Posterior vena cava (tissue), 2 donors: ENCODE data around the gene SIMC1. TPM values are rescaled to one million over a fixed set of nuclear protein-coding genes. Genes with fewer than 3 reads are reported as not detected.
A peak's percentile ranks its signal among the peaks of the same experiment; 100 is the strongest.

Experiments used
- DNase-seq: peaks from one replicate; pipeline ENCODE4 v3.0.0-alpha.2; 2020; ENCODE audit warnings: low spot score
- intact Hi-C, 2 donors: fragments of 100-400 bp; cut with DNase I; formaldehyde crosslinking; loops; one replicate each; pipeline versions ENCODE4 v1.14.1 to v1.14.2; 2022 to 2023
- total RNA-seq, 2 donors: library from RNA; stranded (reverse); fragmentation: NEBNext Ultra II Directional; extraction: Animal tissue kit (Norgen Biotek cat#: 25700); gene quantifications; one replicate each; pipeline ENCODE4 v1.2.1, GENCODE V29; 2021
- donor health status: DM: yes; HTN: yes; CAD: no.
- donor health status: DM: yes; HTN: yes; CAD: no.

Gene SIMC1
- total RNA-seq, 2 donors from 2014 or later = 8.3 to 10.9 TPM

DNA sequence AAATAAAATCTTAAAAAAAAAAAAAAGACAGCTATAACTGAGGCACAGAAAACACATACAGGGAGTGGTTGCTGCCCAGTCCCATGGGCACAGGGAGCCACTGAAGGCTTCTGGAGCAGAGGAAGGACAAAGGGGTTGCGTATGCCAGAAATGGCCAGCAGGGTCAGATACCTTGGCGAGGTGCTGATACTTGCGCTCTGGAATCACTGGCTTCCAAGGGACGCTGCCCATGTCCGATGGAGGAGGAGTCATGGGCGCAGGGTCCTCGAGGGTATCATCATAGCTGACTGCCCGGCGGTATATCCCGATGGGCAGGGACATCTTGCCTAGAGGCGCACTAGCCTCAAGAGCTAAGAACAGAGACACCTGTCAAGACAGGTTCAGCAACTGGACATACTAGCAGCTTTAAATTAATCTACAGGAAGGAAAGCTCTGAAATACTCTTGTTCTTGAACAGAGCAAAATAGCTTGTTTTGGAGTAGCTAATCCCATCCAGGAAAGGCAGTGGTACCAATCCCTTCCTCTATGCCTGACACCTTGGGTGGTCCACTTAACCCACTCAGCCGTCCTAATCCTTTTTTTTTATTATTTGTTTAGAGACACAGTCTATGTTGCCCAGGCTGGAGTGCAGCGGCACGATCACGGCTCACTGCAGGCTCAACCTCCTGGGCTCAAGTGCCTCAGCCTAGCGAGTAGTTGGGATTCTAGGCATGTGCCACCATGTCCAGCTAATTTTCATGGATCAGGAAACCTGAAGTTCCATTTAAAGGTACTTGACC, 117.4 kb downstream of the SIMC1 start:
- intact Hi-C loops = no loop called here
- no peak for DNase-seq

DNA sequence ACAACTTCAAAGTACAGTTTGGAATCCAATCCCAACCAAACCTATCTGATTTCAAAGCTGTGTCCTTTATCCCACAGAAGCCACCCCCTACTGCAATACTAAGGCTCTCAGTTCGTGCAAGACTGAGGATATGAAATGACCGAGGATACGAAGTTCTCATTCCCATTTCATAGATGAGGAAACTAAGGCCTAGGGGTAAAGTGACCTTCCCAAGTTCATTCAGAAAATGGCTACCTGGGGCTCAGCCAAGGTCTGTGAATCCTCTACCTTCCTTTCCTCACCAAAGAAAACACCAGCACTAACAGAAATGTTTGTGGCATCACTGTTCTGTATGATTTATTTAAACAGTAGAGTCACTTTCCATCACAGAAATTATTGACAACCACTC, 117.9 kb downstream of the SIMC1 start:
- intact Hi-C loops = no loop called here
- DNase-seq = no peak

DNA sequence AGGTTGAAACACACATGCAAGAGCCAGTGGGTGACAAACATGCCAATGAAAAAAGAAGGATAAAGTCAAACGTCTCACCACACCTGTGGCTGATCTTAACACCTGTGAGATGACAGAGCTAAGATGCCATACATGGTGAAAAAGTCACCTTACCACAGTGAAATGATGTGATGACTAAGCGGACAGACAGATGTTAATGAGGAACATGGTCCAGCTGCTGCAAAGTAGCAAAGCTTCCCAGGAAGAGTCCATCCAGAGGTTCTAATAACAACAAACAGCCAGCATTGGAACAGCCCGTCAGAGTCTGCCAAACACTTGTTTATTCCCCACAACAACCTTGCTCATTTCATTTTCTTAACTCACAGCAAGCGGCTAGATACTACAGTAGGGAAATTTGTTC, 121.4 kb downstream of the SIMC1 start:
- intact Hi-C loops = no loop called here
- DNase-seq = no peak

DNA sequence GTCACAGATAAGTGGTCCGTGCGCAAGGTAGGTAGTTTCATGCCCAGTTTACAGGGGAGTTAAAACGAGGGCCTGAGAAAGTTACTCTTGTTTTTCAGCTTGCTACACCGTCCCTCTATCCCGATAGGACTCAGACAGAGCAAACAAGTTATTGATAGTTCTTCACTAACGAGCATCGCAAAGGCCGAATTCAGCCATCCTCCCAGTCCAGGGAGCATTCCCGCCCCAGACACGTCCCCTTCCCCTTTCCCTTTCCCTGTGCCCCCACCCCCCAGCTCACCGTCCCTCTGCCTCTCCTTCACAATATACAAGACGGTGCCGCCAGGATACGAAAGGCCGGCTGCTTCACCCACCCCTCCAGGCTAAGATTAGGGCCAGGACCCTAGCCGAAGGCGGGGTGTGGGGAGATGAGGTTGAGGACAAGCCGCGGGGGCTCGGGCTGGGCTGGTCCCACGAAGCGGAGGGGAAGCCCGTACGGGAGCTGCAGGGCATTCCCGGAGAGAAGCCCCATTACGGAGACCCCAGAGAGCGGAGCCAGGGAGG, 122.7 kb downstream of the SIMC1 start:
- DNase-seq = no peak
- intact Hi-C loops = no loop called here

DNA sequence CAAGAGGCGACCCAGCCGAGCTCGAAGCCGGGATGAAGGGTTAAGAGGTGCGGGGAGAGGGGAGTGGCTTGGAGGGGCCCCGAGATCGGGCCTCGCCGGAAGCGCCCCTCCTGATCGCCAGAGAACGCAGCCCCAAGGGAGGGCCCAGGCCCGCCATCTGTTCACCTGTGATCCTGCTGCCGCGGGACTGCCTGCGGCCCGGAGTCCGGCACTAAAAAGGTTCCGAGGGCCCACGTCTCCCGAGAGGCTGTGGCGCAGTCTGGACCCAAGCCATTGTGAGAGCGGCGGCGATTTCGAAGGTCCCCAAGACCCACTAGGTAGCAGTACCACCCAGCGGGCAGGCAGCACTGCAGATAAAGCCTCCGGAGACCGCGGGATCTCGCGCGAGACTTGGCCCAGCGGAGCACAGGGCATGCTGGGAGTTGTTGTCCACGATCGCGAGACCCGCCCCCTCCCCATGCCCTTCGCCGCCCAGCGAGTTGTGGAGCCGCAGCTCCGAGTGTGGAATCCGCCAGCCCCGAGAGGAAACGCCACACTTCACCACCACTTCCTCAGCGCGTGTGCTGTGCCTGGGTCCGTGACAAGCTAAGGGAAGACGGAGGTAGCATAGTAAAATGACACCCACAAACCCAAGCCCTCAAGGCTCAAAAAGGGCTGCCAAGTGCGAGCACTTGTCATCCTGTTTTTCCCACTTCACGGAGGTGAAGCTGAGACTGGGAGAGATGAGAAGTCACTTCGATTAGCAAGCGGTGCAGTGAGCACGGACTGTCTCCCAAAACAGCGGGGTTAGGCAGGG, 123.4 kb downstream of the SIMC1 start, which contains the start of gene KIAA1191:
Gene KIAA1191 (minus strand): TSS at position 328 of the 796 bp plus-strand sequence. CDS start 2,256 bp downstream, outside the sequence.
- intact Hi-C loops = no loop called here

DNA sequence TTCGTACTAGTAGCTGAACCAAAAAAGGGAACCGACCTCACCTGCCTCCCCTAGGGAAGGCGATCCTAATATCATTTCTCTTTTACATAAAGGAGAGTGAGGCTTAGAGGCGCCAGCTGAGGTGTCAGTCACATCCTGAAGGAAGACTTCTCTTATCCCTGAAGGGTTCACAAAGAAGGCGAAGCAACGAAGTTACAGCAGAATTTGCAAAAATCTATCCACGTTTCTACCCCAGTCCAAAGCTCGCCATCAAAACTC, 123.9 kb downstream of the SIMC1 start:
- intact Hi-C loops = no loop called here

More for the DNA sequence above, 123.4 kb downstream of the SIMC1 start, which contains the start of gene KIAA1191:
- DNase-seq = peak; percentile 98

DNA sequence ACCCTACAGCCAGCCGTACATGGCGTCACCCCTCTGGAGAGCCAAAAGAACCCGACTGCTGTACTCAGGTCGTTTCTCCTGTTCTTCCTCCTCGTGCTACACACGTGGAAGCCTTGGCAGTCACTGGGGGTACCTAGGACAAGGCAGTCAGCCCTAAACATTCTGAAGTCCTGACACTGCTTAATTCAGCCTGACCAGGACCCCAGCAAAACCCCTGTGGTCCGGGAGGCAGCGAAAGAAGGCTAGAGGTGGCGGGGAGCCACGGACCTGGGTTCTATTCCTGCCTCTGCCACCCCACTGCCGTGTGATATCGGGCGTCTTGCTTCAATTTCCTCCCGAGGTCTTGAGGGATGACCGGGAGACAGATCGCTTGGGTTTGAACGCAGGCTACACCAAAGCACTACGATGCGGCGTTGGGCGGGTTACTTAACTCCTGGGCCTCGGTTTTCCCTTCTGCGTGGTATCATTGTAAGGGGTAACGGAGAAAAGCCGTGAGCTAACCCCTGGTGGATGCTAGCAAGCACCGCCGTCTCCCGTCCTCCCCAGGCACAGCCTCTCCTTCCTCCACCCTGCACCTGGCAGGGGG, 126.6 kb downstream of the SIMC1 start:
- no peak for DNase-seq
- intact Hi-C loops = no loop called here

More for the DNA sequence above, 123.9 kb downstream of the SIMC1 start:
- no peak for DNase-seq

DNA sequence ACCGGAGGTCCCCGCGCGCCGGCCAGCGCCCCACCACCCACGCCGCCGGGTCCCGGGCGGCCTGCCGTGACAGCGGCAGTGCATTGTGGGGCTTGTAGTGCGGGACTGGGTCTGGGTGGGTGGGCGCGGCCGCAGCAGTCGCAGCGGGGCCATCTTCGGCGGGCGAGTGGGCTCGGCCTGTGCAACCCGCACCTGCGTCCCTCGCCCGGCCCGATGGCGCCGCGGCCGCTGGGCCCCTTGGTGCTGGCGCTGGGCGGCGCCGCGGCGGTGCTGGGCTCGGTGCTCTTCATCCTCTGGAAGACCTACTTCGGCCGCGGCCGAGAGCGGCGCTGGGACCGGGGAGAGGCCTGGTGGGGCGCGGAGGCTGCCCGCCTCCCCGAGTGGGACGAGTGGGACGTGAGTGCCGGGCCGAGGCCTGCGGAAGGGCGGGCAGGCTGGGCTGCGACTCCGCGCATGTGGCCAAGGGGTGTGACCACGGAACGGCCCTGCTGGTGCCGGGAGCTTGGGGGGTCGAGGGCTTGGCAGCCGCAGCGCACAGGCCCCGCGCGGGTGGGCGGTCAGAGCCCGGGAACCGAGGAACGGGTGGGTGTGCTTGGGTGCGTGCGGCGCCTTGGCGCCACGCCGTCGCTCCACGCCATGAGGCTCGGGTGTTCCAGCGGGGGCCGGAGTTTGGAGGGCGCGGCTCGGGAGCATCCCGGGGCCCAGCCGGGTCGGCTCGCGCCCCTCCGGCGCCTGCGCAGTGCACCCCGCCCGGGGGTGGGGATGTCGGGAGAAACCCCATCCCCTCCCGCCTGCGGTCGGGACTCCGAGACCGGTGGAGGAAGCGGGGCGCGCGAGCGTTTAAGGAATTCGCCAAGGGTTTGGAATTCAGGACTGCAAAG, 127.4 kb downstream of the SIMC1 start, which contains the start of gene ARL10:
Gene ARL10 (plus strand): TSS at position 137 of the 881 bp plus-strand sequence. CDS start 77 bp downstream, at position 214.
- intact Hi-C loops = no loop called here
- DNase-seq = peak; percentile 87

DNA sequence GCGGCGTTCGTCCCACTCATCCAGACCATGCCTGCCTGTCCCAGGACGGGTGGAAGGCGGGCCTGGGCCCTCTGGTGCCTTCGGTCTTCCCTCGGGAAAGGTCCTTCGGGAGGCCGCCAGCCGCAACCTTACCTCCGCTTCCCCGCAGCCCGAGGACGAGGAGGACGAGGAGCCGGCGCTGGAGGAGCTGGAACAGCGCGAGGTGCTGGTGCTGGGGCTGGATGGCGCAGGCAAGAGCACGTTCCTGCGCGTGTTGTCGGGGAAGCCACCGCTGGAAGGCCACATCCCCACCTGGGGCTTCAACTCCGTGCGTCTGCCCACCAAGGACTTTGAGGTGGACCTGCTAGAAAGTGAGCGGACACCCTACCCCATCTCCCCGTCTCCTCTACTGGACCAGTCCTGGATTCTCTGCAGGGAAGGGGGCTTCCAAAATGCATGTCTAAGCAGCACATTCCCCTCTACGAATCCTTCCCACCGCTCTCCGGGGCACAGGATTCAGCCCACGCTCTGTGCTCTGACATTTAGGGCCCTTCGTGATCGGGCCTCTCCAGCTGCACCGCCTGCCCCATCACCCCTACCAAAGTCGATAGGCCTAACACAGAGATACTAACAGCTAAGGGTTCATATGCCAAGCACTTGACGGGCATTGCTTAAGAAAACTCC, 128.1 kb downstream of the SIMC1 start:
- no peak for DNase-seq
- intact Hi-C loops = no loop called here

DNA sequence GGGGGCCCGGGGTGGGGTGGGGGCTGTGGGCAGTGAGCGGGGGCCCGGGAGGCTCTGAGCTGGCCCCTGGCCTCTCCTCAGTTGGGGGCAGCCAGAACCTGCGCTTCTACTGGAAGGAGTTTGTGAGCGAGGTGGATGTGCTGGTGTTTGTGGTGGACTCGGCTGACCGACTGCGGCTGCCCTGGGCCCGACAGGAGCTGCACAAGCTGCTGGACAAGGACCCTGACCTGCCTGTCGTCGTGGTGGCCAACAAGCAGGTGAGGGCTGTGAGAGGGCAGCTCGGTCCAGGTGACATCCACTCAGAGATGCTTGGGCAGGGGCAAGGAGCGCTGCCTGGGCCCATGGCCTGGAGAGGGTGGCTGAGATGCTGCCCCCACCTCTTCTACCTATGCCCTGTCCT, 130.5 kb downstream of the SIMC1 start:
- DNase-seq = no peak
- intact Hi-C loops = loop anchor here in 1 of 2 donors (1.0 kb wide), 1 partner anchor 39 kb away; no protein-coding TSS in a partner anchor

DNA sequence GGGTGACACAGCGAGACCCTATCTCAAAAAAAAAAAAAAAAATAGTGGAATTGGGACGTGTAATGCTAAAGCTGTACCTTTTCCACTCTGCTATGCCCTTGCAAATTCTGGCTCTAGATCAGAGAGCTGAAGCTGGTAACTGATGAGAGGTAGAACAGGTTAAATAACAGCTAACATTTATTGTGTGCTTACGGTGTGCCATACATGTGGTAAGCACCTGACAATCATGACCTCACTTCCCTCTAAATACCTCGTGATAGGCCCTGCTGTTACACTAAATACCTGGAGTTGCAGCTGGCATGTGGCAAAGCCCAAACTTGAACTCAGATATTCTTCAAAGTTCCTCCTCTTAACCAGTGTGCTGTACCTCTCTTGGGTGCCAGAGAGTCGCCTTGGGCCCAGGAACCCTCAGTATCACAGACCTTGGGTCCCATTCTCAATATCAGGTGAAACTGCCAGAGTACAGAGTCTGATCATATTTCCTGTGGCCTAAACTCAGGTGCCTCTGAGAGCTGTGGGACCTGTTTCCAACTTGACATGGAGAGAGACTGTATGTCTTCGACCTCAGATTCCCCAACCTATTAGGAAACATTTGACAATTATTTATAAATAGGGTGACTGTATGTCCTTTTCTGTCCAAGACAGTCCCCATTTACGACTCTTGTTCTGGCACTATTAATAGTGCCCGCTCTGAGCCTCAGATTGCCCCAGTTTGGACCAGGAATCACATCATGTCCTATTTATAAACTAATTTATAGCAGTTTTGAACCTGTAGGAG, 131.9 kb downstream of the SIMC1 start:
- intact Hi-C loops = no loop called here

DNA sequence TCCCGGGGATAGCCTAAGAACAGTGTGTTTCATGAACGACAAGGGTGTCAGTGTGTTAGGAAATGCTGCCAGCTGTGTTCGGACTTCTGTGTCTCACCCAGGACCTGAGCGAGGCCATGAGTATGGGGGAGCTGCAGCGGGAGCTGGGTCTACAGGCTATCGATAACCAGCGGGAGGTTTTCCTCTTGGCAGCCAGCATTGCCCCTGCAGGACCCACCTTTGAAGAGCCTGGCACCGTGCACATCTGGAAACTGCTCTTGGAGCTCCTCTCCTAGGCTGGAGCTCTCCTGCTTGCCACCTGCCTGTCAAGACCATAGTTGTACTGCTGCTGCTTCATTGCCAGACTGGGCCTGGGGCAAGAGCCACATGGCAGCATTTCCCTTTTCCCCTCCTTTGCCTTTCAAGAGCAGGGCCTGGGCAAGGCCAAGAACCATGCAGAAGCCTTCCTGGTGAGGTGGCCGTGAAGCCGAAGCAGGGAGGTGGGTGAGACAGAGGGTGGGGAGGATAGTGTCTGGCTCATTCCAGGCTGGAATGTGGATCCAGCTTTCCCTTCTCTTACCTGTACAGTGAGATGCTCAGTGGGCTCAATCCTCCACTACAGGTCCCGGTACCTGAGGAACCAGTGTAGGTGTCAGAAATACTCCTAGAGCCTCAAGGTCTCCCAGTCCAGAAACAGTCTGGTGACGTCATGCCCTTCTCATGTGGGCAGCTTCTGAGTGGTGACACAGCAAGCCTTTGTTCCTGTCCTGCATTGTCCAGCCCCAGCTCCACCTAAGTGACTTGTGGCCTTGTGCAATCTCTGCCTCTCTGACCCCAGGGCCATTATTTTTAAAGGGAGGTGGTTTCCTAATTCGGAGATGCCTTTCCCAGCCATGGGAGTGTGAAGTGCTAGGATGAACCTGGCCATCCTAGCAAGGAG, 133.7 kb downstream of the SIMC1 start:
- peak; percentile 60 for DNase-seq
- intact Hi-C loops = no loop called here

More for the DNA sequence above, 131.9 kb downstream of the SIMC1 start:
- DNase-seq = no peak

DNA sequence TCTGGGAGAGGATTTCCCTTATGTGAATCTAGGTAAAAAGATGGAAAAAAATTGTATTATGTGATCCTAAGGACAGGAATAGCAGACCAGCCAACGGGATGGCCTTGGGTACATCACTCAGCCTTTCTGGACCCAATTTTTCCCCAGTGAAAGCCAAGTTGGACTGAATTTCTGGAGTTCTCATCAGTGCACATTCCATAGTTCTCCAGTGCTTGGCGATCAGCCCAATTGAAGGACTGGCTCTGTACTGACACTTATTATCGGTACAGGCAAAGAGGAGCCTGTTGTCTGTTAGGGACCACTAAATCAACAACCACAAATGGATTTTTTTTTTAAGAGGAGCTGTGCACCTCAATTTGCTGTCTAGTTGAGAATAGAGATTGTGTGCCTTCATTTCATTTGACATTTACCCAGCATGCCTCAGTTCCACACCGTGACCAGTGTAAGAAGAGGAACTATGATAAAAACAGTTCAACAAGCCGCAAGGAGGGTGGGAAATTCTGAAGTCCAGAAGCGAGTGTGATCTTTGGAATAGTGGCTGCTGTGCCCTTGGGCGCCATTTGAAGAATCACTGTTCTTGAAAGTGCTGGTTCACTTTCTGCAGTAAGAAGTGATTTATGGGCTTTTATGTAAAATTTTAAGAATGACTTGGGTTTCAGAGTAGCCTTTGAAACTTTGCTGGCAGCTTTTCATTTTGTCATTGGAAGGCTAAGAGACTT, 135.0 kb downstream of the SIMC1 start:
- intact Hi-C loops = no loop called here
- DNase-seq = peak; percentile 69

DNA sequence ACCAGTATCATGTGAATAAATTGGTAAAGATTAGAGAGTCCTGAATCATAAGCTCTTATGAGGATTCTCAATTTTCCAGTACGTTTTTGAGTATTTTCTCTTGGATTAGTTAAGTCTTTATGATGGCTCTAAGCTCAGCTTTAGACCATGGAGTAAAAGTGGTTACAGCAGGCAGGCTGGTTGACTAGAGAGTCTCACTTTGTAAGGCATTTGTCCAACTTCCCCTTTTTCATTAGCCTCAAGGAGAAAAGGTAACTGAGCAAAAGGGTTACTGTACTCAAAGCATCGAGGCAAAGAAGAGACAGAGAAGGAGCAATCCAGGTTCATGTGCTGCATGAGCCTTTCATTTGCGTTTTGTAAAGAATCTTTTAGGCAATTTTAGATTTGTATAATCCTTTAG, 141.7 kb downstream of the SIMC1 start:
- intact Hi-C loops = no loop called here
- no peak for DNase-seq

DNA sequence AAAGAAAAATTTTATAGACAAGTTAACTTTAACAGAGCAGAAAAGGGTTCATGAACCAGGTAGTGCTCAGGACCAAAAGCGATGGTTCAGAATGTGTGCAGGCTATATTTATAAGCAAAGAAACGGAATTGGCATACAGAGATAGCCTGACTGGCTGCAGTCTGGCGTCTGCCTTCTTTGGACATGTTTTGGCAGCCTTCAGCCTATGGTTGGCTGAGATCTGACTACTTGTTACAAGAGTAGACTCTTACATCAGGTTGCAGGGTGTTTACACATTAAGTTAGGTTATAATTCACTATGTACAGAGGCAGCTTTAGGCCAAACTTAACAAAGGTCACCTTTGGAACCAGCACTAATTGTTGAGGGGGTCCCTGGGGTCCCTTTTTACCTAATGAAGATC, 143.2 kb downstream of the SIMC1 start:
- DNase-seq = peak; percentile 57
- intact Hi-C loops = no loop called here

DNA sequence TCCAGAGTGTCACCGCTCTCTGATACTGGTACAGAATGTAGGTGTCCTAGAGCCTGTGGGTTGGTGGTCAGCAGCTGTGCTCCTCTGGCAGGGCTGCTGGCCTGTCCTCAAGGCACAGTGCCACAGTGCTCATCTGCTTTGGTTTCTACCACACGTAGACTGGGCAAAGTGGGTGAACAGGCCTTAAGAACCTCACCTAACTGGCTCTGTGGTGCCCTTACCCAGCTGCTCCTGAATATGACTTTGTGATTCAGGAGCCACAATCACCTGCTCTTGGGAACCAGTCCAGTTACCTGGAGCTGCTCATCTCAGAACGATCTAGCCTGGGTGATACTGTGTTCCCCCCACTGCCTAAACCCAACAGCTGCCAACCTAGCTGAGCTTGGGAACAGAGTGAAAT, 143.8 kb downstream of the SIMC1 start:
- peak; percentile 31 for DNase-seq
- intact Hi-C loops = no loop called here
